ENCODE results near the gene CNOT2.

The CNOT2 gene

DNA sequence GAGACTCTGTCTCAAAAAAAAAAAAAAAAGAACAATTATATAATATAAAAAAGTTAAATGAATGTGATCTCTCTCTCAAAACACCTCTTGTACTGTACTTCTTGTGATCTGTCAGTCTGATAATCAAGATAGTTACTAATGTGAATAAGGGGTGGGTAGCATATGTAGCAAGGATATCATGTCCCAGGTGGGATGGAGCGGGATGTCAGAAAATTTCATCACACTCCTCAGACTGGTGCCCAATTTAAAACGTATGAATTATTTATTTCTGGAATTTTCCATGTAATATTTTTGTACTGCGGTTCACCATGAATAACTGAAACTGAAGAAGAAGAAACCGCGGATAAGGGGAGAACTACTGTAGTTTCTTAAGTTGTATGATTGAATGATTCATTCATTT lies 11.0 kb downstream of the CNOT2 start:
- DNase-seq = no peak

- no peak for DNase-seq
These were observed 11.6 kb downstream of the CNOT2 start for GRCh38 chr12:70254846-70255245.

DNA sequence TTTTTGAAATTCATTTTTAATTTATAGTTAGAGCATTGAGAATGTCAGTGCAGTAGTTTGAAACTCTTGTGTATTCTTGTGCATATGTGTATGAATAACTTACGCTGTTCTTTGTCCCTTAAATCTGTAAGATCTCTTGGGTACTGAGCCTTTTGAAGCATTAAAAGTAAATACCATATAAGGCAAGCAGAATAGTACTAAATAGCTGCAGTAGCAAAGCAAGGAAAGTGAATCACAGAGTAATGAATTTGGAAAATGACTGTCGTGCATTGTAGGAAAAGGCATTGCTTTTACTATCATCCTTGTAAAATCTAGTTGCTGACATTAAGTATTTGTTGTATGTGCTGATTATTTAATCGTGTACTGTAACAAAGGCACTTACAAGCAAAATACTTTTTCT lies 12.1 kb downstream of the CNOT2 start:
- no peak for DNase-seq

DNA sequence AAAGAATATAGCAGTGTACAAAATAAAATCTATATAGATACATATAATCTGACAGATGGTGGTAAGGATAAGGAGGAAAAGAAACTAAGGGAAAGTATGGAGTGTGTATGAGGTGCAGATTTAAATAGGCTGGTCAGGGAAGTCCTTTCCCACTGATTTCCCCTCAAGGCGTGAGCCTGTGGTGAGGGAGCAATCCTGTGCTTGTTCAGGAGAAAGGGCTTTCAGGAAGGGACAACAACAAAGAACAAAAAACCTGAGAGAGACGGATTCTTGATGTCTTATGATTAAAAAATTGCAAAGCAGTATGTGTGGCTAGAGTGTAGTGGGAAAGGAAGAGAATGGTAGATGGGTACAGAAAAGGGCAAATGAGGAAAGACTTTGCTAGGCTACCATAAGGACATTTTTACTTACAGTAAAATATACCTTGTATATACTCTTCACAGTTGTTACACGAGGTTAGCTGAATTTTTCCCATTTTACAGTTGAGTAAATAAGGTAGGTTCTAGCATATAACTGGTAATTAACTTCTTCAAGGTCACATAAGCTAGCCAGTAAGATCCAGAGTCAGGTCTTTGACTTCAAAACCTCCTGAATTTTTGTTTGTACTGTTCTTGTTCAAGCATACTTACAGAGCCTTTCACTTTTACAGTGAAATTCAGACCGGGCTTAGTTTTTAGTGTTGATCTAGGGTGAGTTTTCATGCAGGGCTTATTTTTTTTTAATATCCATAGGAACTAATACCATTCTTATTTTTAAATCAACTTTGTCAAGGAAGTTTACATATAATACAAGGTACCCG lies 15.6 kb downstream of the CNOT2 start:
- DNase-seq = no peak

GRCh38 chr12:70260646-70261045 lies 17.4 kb downstream of the CNOT2 start:
- DNase-seq = no peak

GRCh38 chr12:70264067-70264867 lies 21.0 kb downstream of the CNOT2 start:
- DNase-seq = no peak

GRCh38 chr12:70265132-70265531 lies 21.9 kb downstream of the CNOT2 start:
- DNase-seq = no peak

DNA sequence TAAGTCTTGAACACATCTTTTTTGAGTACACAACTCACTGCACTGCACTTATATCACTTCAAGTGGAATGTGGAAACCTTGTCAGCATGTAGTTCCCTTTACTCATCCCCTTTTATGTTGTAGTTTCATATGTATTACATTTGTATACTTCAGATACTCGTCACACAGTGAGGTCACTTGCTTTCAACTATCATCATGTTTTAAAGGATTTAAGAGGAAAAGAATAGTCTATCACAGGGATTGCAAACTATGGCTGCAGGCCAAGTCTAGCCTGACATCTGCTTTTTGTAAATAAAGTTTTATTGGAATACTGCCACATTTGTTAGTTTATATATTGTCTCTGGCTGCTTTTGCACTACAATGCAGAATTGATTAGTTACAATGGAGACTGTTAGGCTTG lies 24.3 kb downstream of the CNOT2 start:
- DNase-seq = no peak

GRCh38 chr12:70268972-70269371 lies 25.7 kb downstream of the CNOT2 start:
- DNase-seq = no peak

GRCh38 chr12:70270108-70270507 lies 26.9 kb downstream of the CNOT2 start:
- no peak for DNase-seq

GRCh38 chr12:70271025-70271424 lies 27.8 kb downstream of the CNOT2 start:
- DNase-seq = no peak

GRCh38 chr12:70272510-70272909 lies 29.3 kb downstream of the CNOT2 start:
- no peak for DNase-seq

DNA sequence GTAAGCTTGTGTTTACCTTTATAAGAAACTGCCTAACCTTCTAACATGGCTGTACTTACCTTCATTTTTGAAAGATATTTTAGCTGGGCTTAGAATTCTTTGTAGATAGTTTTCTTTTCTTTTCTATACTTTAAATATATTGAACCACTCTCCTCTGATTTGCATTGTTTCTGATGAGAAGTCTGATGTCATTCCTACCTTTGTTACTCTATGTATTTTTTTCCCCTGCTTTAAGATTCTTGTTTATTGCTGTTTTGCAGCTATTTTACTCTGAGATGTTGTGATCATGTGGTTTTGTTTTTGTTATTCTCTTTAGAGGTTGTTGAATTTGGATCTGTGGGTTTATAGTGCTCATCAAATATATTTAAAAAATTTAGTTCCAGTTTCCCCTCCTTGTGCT lies 31.8 kb downstream of the CNOT2 start:
- no peak for DNase-seq

- no peak for DNase-seq
These were observed 34.7 kb downstream of the CNOT2 start for GRCh38 chr12:70277973-70278372.

- DNase-seq = no peak
These were observed 35.7 kb downstream of the CNOT2 start for GRCh38 chr12:70278945-70279344.

DNA sequence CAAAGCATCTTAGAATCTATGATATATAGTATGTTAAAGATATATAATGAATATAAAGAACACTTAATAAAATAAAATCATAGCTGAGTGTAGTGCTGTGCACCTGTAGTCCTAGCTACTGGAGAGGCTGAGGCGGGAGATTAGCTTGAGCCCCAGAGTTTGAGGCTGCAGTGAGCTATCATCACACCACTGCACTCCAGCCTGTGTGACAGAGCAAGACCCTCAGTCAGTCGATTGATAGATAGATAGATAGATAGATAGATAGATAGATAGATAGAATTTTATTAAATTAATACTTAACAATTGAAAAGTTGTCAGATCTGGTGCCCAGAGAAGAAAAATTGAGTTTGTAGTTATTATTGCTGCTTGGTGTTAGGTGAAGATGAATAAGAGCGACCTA lies 40.0 kb downstream of the CNOT2 start:
- DNase-seq = no peak

DNA sequence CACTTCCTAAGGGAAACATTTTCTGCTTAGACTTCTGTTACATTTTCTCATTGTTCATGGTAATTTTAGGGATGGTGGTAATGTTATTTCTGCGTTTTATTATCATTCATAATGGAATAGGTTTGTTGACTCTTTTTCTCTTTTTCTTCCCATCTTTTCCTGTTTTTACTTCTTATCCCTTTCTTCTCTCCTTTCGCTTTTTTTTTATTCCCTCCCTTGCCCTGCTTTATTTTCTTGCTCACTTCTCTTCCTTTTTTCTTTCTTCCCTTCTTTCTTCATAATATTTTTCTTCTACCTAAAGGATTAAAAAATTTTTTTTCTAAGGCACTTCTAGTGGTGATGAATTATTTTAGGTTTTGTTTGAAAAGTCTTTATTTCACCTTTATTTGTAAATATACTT lies 45.6 kb downstream of the CNOT2 start:
- no peak for DNase-seq

DNA sequence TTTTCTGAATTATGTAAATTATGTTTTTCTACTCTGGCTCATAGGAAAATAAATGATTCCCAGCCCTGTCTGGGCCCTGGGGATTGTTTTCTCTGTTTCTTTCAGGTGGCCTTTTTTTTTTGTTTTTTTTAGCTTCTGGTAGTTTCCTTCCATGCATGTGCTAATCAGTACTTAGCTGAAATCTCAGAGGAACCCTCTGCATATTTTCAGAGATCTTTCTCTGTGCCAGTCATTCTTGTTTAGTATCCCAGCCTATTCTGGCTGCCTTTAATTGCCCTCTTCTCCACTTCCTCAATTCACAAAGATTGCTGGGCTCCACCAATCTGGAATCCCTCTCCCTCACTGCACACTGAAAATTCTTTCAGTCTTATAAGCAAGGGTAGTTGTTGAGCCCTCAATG lies 46.9 kb downstream of the CNOT2 start:
- DNase-seq = no peak

- no peak for DNase-seq
These were observed 49.0 kb downstream of the CNOT2 start for GRCh38 chr12:70292017-70292776.

DNA sequence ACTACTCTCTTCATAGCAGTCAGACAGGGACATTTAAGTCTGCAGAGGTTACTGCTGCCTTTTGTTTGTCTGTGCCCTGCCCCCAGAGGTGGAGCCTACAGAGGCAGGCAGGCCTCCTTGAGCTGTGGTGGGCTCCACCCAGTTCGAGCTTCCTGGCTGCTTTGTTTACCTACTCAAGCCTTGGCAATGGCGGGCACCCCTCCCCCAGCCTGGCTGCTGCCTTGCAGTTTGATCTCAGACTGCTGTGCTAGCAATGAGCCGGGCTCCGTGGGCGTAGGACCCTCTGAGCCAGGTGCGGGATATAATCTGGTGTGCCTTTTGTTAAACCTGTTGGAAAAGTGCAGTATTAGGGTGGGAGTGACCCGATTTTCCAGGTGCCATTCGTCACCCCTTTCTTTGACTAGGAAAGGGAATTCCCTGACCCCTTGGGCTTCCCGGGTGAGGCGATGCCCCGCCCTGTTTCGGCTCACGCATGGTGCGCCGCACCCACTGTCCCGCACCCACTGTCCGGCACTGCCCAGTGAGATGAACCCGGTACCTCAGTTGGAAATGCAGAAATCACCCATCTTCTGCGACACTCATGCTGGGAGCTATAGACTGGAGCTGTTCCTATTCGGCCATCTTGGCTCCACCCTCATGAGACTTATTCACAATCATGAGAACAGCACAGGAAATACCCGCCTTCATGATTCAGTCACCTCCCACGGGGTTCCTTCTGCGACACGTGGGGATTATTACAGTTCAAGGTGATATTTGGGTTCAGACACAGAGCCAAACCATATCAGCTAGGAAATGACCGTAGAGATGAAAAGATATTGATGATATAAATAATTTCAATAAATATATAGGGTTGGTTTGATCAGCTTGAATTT lies 61.7 kb downstream of the CNOT2 start:
- DNase-seq = peak in 1 of 2 donors; percentile 2

- no peak for DNase-seq
These were observed 62.6 kb downstream of the CNOT2 start for GRCh38 chr12:70305794-70306193.

DNA sequence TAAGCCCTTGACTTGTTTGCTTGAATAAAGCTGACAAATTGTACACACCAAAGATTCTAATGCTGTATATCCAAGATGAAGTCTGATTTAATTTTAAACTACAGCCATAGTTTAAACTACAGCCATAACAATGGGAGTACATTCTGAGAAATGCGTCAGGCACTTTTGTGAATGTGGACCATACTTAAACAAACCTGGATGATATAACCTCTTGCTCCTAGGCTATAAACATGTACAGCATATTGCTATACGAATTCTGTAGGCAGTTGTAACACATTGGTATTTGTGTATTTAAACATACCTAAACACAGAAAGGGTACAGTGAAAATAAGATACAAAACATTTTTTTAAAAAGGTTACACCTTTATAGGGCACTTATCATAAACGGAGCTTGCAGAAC lies 63.4 kb downstream of the CNOT2 start:
- no peak for DNase-seq

- DNase-seq = no peak
These were observed 64.6 kb downstream of the CNOT2 start for GRCh38 chr12:70307868-70308267.
